HCT116 (cell line): Measurements from ENCODE around the gene CREB3L1. TPM values are rescaled to one million over a fixed set of nuclear protein-coding genes. Genes with fewer than 3 reads are reported as not detected.

ENCODE experiments used
- ATAC-seq: fragments of 200-7000 bp; cut with Tn5 transposase; 2 replicates; pipeline ENCODE4 v1.9.1; 2020; ENCODE audit warnings: mild to moderate bottlenecking, moderate library complexity
- BruUV-seq: library from RNA; stranded (reverse); fragments of 400-500 nt; replicated peaks from 2 replicates; lab custom pipeline; 2021; lab: Mats Ljungman, UMichigan
- CTCF ChIA-PET: fragments of 300-600 bp; sonication (Branson Sonifier 250); formaldehyde crosslinking; loops from one replicate; lab custom pipeline; 2021; ENCODE audit warnings: antibody characterized with exemption; lab: Charles Lee
- POLR2A ChIA-PET: fragments of 300-600, 350-600 bp; sonication (Branson Sonifier 250); formaldehyde crosslinking; loops from one replicate; lab custom pipeline; 2021; ENCODE audit warnings: antibody characterized with exemption; lab: Charles Lee
- RAD21 ChIA-PET, 2 experiments: fragments of 300-600 bp; sonication (Branson Sonifier 250); formaldehyde crosslinking; loops; one replicate each; lab custom pipeline; 2023; ENCODE audit warnings: low total read pairs in 2 of 2; ENCODE audit not compliant: uncharacterized antibody in 2 of 2, unreplicated experiment in 2 of 2, low non-redundant PET in 1 of 2; lab: Charles Lee
- DNase-seq: peaks from one replicate; pipeline ENCODE4 v3.0.0-alpha.2; 2010; ENCODE audit warnings: low read depth, low spot score
- H2AFZ ChIP-seq: fragments of 200-600 bp; shearing (Covaris generic), sonication (generic); 2 replicates; pipeline ENCODE4 v1.6.1; 2017; ENCODE audit warnings: low read depth, mixed run types, mixed read lengths, antibody characterized with exemption, low read length; ENCODE audit not compliant: poor library complexity, severe bottlenecking
- H3K27ac ChIP-seq: 2 replicates; pipeline ENCODE4 v1.5.1; 2012; ENCODE audit warnings: low read depth, low read length
- H3K27me3 ChIP-seq: fragments of 200-600 bp; sonication (generic); 2 replicates; pipeline ENCODE4 v1.6.1; 2016; ENCODE audit warnings: mixed run types, low read length, mixed read lengths; ENCODE audit not compliant: insufficient read depth
- H3K36me3 ChIP-seq, 2 experiments: fragments of 200-500 bp in 1 of 2; fragments of 200-600 bp in 1 of 2; sonication (Bioruptor generic) in 1 of 2; sonication (generic) in 1 of 2; 2 replicates each; pipeline versions ENCODE4 v1.5.1 to v1.6.1; 2014 to 2016; ENCODE audit warnings: low read length in 2 of 2, inconsistent platforms in 1 of 2, mixed read lengths in 1 of 2, mixed run types in 1 of 2; ENCODE audit not compliant: insufficient read depth in 2 of 2, control insufficient read depth in 1 of 2
- H3K4me1 ChIP-seq, 2 experiments: fragments of 200-600 bp in 1 of 2; sonication (generic) in 1 of 2; 2 replicates each; pipeline versions ENCODE4 v1.5.1 to v1.6.1; 2012 to 2017; ENCODE audit warnings: low read length in 2 of 2, inconsistent platforms in 1 of 2, mild to moderate bottlenecking in 1 of 2, mixed read lengths in 1 of 2, mixed run types in 1 of 2, moderate library complexity in 1 of 2; ENCODE audit not compliant: insufficient read depth in 2 of 2, control insufficient read depth in 1 of 2
- H3K4me2 ChIP-seq: fragments of 200-600 bp; sonication (generic); 2 replicates; pipeline ENCODE4 v1.6.1; 2017; ENCODE audit warnings: mixed run types, low read length, mixed read lengths
- H3K4me3 ChIP-seq, 2 experiments: fragments of 200-600 bp in 1 of 2; sonication (generic) in 1 of 2; replicated peaks in 1 of 2; 2 replicates each; pipeline ENCODE4 v1.5.1; 2011 to 2016; ENCODE audit warnings: low read length in 2 of 2, control low read depth in 1 of 2, low read depth in 1 of 2, mild to moderate bottlenecking in 1 of 2, mixed read lengths in 1 of 2, mixed run types in 1 of 2
- H3K79me2 ChIP-seq: fragments of 200-600 bp; sonication (generic); 2 replicates; pipeline ENCODE4 v1.6.1; 2017; ENCODE audit warnings: mild to moderate bottlenecking, mixed run types, low read length, moderate library complexity, mixed read lengths; ENCODE audit not compliant: insufficient read depth
- H3K9ac ChIP-seq: fragments of 200-600 bp; sonication (generic); 2 replicates; pipeline ENCODE4 v1.6.1; 2016; ENCODE audit warnings: low read length, mixed read lengths
- H3K9me2 ChIP-seq: fragments of 200-600 bp; sonication (generic), shearing (Covaris generic); 2 replicates; pipeline ENCODE4 v1.6.1; 2017; ENCODE audit warnings: mixed run types, mild to moderate bottlenecking, moderate library complexity; ENCODE audit not compliant: insufficient read depth
- H3K9me3 ChIP-seq, 2 experiments: fragments of 200-500 bp in 1 of 2; fragments of 200-600 bp in 1 of 2; sonication (Bioruptor generic) in 1 of 2; sonication (generic) in 1 of 2; 2 replicates each; pipeline ENCODE4 v1.6.1; 2014 to 2017; ENCODE audit warnings: low read length in 2 of 2, mixed read lengths in 2 of 2, inconsistent platforms in 1 of 2, low read depth in 1 of 2, mild to moderate bottlenecking in 1 of 2, mixed run types in 1 of 2, moderate library complexity in 1 of 2; ENCODE audit not compliant: control insufficient read depth in 1 of 2, insufficient read depth in 1 of 2
- H4K20me1 ChIP-seq: fragments of 200-600 bp; sonication (generic), shearing (Covaris generic); 2 replicates; pipeline ENCODE4 v1.6.1; 2017; ENCODE audit warnings: mixed run types, mild to moderate bottlenecking, moderate library complexity; ENCODE audit not compliant: insufficient read depth
- CEBPB ChIP-seq: IDR thresholded peaks from 2 replicates; pipeline ENCODE4 v1.6.1; 2012; ENCODE audit warnings: low read depth
- CTCF ChIP-seq, 3 experiments: fragments of 200-600 bp in 1 of 3; sonication (generic) in 1 of 3; IDR thresholded peaks in 2 of 3; conservative IDR thresholded peaks in 1 of 3; 2 replicates each; pipeline ENCODE4 v1.5.1; 2012 to 2017; ENCODE audit warnings: low read depth in 2 of 3, low read length in 2 of 3, antibody characterized with exemption in 1 of 3, borderline replicate concordance in 1 of 3, control low read depth in 1 of 3, mild to moderate bottlenecking in 1 of 3, mixed read lengths in 1 of 3, mixed run types in 1 of 3, moderate library complexity in 1 of 3; ENCODE audit not compliant: insufficient read depth in 1 of 3
- ELF1 ChIP-seq: IDR thresholded peaks from 2 replicates; pipeline ENCODE4 v1.6.1; 2012; ENCODE audit warnings: low read depth, borderline replicate concordance
- EZH2 ChIP-seq: fragments of 200-600 bp; sonication (generic); IDR thresholded peaks from 2 replicates; pipeline ENCODE4 v1.6.1; 2017; ENCODE audit warnings: antibody characterized with exemption, mixed run types
- EZH2phosphoT487 ChIP-seq: fragments of 200-600 bp; IDR thresholded peaks from 2 replicates; pipeline ENCODE4 v1.6.1; 2018; ENCODE audit warnings: antibody characterized with exemption, borderline replicate concordance
- POLR2A ChIP-seq: IDR thresholded peaks from 2 replicates; pipeline ENCODE4 v1.7.0; 2011; ENCODE audit warnings: borderline replicate concordance; ENCODE audit not compliant: insufficient read depth, insufficient read length; ENCODE audit errors: extremely low read depth
- POLR2AphosphoS5 ChIP-seq: IDR thresholded peaks from 2 replicates; pipeline ENCODE4 v1.6.1; 2011; ENCODE audit warnings: mild to moderate bottlenecking, low read depth, low read length, moderate library complexity
- RAD21 ChIP-seq: IDR thresholded peaks from 2 replicates; pipeline ENCODE4 v1.6.1; 2012; ENCODE audit warnings: low read depth, mild to moderate bottlenecking
- REST ChIP-seq: IDR thresholded peaks from 2 replicates; pipeline ENCODE4 v1.6.1; 2012; ENCODE audit warnings: low read depth
- SIN3A ChIP-seq: IDR thresholded peaks from 2 replicates; pipeline ENCODE4 v1.6.1; 2012; ENCODE audit warnings: low read depth
- SRF ChIP-seq: IDR thresholded peaks from 2 replicates; pipeline ENCODE4 v1.6.1; 2012; ENCODE audit warnings: low read depth
- YY1 ChIP-seq: IDR thresholded peaks from 2 replicates; pipeline ENCODE4 v1.6.1; 2011; ENCODE audit warnings: low read length, low read depth, moderate library complexity, mild to moderate bottlenecking; ENCODE audit not compliant: insufficient replicate concordance; ENCODE audit errors: extremely low read depth
- intact Hi-C: fragments of 100-400 bp; cut with micrococcal nuclease; formaldehyde crosslinking; loops from 2 replicates; pipeline ENCODE4 v1.10.0; 2022
- total RNA-seq: library from RNA; stranded (reverse); gene quantifications from one replicate; pipeline ENCODE4 v1.2.1, GENCODE V29; 2021; ENCODE audit not compliant: unreplicated experiment
- TF ChIP-seq, protein P1 (sequence below): IDR thresholded peaks from 2 replicates; pipeline ENCODE4 v1.6.1; 2011; ENCODE audit warnings: mild to moderate bottlenecking, low read length, moderate library complexity; ENCODE audit not compliant: insufficient replicate concordance; ENCODE audit errors: extremely low read depth
- TF ChIP-seq, protein P2 (sequence below): IDR thresholded peaks from 2 replicates; pipeline ENCODE4 v1.6.1; 2012

The CREB3L1 gene
- total RNA-seq, 1 experiment from 2014 or later: 0.37 TPM

GRCh38 chr11:46330154-46330553 is 52.7 kb downstream of the CREB3L1 start:
- no TSS peak for BruUV-seq
- POLR2A ChIA-PET: no interaction called here
- Histone ChIP-seq H3K9ac (no peak overlapping the region), H3K4me3 (no peak overlapping the region), H3K27ac (no peak overlapping the region)
- no peak for DNase-seq
- intact Hi-C loops: no loop called here
- no peak for TF ChIP-seq ELF1
- TF ChIP-seq POLR2AphosphoS5: no peak
- no peak for TF ChIP-seq REST
- TF ChIP-seq EZH2: no peak
- TF ChIP-seq YY1: no peak
- TF ChIP-seq, protein P1, sequence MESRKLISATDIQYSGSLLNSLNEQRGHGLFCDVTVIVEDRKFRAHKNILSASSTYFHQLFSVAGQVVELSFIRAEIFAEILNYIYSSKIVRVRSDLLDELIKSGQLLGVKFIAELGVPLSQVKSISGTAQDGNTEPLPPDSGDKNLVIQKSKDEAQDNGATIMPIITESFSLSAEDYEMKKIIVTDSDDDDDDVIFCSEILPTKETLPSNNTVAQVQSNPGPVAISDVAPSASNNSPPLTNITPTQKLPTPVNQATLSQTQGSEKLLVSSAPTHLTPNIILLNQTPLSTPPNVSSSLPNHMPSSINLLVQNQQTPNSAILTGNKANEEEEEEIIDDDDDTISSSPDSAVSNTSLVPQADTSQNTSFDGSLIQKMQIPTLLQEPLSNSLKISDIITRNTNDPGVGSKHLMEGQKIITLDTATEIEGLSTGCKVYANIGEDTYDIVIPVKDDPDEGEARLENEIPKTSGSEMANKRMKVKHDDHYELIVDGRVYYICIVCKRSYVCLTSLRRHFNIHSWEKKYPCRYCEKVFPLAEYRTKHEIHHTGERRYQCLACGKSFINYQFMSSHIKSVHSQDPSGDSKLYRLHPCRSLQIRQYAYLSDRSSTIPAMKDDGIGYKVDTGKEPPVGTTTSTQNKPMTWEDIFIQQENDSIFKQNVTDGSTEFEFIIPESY: no peak
- no peak for TF ChIP-seq RAD21
- TF ChIP-seq SRF: no peak
- no peak for TF ChIP-seq SIN3A
- TF ChIP-seq, protein P2, sequence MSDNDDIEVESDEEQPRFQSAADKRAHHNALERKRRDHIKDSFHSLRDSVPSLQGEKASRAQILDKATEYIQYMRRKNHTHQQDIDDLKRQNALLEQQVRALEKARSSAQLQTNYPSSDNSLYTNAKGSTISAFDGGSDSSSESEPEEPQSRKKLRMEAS: no peak
- TF ChIP-seq CEBPB: no peak
- TF ChIP-seq POLR2A: no peak
- no peak for TF ChIP-seq CTCF (IDR thresholded peaks at IDR 0.05 in 2 of 3, conservative IDR thresholded peaks at IDR 0.05 in 1 of 3; ENCODE audit: borderline replicate concordance in 1 of 3, insufficient read depth in 1 of 3, low read depth in 2 of 3, low read length in 2 of 3)
- TF ChIP-seq EZH2phosphoT487: no peak
- TF ChIP-seq, all 23 proteins: peak for 0
- H3K4me1 ChIP-seq: peaks cover 0 to 5% of the 10 kb centered on the region in 2 experiments; a peak in 2 of 4 replicates
- no peak overlapping the region for H3K4me2 ChIP-seq
- H3K9me3 ChIP-seq: no peaks in the 10 kb centered on the region
- H3K36me3 ChIP-seq: no peaks in the 10 kb centered on the region
- H2AFZ ChIP-seq: no peak overlapping the region
- ChIA-PET RAD21 (no interaction called here), CTCF (interaction anchor here (1.4 kb wide), 1 partner anchor 15 kb away, joined by 8 read pairs; no protein-coding TSS in a partner anchor)
- ATAC-seq: no peak
- H3K9me2 ChIP-seq: no peaks in the 10 kb centered on the region
- H3K27me3 ChIP-seq: no peaks in the 10 kb centered on the region
- no peaks in the 10 kb centered on the region for H4K20me1 ChIP-seq
- no peaks in the 10 kb centered on the region for H3K79me2 ChIP-seq
